Epithelial cell of prostate (primary cell): Measurements from ENCODE around the gene SCART1.

ENCODE experiments used
- DNase-seq: peaks from one replicate; pipeline ENCODE4 v3.0.0-alpha.2; 2011; ENCODE audit warnings: low read depth, low spot score
- H3K27ac ChIP-seq: fragments of 450-650 bp; 2 replicates; pipeline ENCODE4 v1.5.1; 2017; ENCODE audit warnings: mild to moderate bottlenecking

Gene SCART1

GRCh38 chr10:133454204-133454893, 604 bp downstream of the SCART1 start:
- DNase-seq, result no peak
- H3K27ac ChIP-seq, result no peak overlapping the region

GRCh38 chr10:133455196-133455595, 1.5 kb downstream of the SCART1 start:
- no peak for DNase-seq
- no peak overlapping the region for H3K27ac ChIP-seq

- no peak for DNase-seq
- no peak overlapping the region for H3K27ac ChIP-seq
These were observed 1.9 kb downstream of the SCART1 start for GRCh38 chr10:133455611-133456031.

- DNase-seq, result no peak
- H3K27ac ChIP-seq, result no peak overlapping the region
These were observed 2.6 kb downstream of the SCART1 start for GRCh38 chr10:133456041-133456951.

GRCh38 chr10:133457100-133457841, 3.5 kb downstream of the SCART1 start:
- H3K27ac ChIP-seq, result no peak overlapping the region
- DNase-seq, result no peak

DNA sequence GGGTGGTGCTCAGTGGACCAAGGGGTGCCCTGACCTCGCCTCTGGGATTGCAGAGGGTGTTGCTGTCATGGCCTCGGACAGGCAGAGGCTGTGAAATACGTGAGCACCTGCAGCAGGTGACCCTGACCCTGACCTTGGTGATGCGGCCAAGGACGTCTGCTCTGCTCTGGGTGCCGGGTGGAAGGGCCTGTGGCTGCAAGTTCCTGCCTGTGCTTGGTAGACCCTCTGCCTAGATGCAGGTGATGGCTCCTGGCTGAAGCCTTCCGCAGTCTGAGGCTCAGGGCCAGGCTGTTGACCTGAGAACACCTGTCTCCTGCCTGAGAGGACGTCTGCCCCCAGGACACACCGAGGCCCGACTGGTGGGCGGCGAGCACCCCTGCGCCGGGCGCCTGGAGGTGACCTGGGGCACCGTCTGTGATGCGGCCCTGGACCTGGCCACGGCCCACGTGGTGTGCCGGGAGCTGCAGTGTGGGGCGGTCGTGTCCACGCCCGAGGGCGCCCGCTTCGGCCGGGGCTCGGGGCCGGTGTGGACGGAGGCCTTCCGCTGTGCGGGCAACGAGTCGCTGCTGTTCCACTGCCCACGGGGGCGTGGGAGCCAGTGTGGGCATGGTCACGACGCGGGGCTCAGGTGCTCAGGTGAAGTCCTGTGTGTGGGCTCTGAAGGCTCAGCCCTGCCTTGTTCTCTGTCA, 4.4 kb downstream of the SCART1 start:
- H3K27ac ChIP-seq, result no peak overlapping the region
- DNase-seq, result no peak

- H3K27ac ChIP-seq, result no peak overlapping the region
- DNase-seq, result no peak
These were observed 5.1 kb downstream of the SCART1 start for GRCh38 chr10:133458710-133459453.

- H3K27ac ChIP-seq, result no peak overlapping the region
- no peak for DNase-seq
These were observed 5.9 kb downstream of the SCART1 start for GRCh38 chr10:133459454-133460207.

DNA sequence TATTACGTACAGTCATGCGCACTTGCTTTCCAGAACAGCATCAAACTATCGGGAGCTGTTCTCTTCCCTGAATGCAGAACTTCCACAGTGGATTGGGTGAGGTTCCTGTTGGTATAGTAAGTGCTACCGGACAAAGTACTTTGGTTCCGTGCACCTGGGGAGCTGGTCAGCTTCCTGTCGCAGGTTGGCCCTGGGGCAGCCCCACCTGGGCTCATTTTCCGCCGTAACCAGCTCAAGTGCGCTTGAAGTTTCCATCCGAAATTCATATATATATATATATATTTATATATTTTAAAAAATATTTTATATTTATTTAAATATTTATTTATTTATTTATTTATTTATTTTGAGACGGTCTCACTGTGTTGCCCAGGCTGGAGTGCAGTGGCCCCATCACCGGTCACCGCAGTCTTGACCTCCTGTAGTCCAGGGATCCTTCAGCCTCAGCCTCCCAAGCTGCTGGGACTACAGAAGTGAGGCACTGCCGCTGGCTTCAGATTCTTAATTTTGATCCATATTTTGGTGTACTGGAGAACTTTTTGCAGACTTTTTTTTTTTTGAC, 6.5 kb downstream of the SCART1 start:
- no peak overlapping the region for H3K27ac ChIP-seq
- no peak for DNase-seq

DNA sequence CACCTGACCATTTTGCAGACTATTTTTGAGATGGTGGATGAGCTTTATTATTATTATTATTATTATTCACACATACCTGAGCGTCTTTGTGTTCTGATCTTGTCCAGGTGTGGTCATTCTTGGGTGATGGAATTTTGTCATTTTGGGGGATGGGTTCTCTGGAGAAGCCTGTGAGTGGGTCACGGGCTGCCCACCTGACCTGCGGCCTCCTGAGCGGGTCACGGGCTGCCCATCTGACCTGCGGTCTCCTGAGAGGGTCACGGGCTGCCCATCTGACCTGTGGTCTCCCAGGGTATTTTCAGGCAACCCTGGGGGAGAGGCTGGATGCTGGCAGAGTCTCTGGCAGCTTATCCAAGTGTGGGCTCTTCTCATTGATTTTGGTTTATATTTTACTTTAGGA, 7.3 kb downstream of the SCART1 start:
- no peak for DNase-seq
- no peak overlapping the region for H3K27ac ChIP-seq

- no peak for DNase-seq
- H3K27ac ChIP-seq, result no peak overlapping the region
These were observed 8.1 kb downstream of the SCART1 start for GRCh38 chr10:133461841-133462240.

DNA sequence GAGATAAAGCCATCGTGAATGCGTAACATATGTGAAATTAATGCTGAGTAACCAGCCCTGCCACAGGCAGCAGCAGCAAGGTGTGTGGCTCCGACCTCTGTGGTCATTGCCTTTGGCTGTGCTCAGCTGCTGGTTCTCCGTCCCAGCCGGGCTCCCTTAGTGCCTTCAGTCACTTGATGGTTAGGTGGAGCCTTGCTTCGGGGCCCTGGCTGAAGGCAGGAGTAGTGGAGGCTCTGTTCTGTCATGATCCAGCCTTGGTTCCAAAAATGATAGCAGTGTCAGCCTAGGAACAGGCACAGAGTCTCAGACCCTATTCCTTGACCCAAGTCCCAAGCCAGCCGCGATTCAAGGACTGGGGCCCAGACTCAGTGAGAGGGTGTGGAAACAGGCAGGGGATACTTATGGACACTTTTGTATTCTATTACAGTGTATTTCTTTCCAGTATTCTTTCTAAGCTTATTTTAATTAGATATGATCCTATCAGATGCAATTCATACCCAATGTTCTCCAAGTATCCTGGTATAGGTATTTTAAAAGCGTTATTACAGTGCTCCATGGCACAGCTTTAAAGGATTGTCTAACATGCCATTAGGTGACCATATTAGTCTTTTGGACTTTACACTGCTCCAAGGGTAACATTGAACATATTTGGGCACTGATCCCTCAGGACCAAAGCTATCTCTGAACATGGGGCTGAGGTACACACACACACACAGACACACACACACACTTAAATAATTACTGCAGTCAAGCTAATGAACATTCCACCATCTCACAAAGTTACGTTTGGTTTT, 9.0 kb downstream of the SCART1 start:
- H3K27ac ChIP-seq, result no peak overlapping the region
- no peak for DNase-seq

- no peak for DNase-seq
- no peak overlapping the region for H3K27ac ChIP-seq
These were observed 10.9 kb downstream of the SCART1 start for GRCh38 chr10:133464582-133465031.

GRCh38 chr10:133465191-133465949, 11.6 kb downstream of the SCART1 start:
- DNase-seq, result no peak
- H3K27ac ChIP-seq, result no peak overlapping the region

- DNase-seq, result no peak
- no peak overlapping the region for H3K27ac ChIP-seq
These were observed 12.3 kb downstream of the SCART1 start for GRCh38 chr10:133465950-133466474.

GRCh38 chr10:133466683-133467275, 13.0 kb downstream of the SCART1 start:
- no peak overlapping the region for H3K27ac ChIP-seq
- DNase-seq, result no peak
